ENCODE results near the gene KIAA1755. TPM values are rescaled to one million over a fixed set of nuclear protein-coding genes. Genes with fewer than 3 reads are reported as not detected.

The KIAA1755 gene
- total RNA-seq, 3 donors from 2014 or later (not counting 1 experiment from before 2014, with no cell fraction given), result not detected

DNA sequence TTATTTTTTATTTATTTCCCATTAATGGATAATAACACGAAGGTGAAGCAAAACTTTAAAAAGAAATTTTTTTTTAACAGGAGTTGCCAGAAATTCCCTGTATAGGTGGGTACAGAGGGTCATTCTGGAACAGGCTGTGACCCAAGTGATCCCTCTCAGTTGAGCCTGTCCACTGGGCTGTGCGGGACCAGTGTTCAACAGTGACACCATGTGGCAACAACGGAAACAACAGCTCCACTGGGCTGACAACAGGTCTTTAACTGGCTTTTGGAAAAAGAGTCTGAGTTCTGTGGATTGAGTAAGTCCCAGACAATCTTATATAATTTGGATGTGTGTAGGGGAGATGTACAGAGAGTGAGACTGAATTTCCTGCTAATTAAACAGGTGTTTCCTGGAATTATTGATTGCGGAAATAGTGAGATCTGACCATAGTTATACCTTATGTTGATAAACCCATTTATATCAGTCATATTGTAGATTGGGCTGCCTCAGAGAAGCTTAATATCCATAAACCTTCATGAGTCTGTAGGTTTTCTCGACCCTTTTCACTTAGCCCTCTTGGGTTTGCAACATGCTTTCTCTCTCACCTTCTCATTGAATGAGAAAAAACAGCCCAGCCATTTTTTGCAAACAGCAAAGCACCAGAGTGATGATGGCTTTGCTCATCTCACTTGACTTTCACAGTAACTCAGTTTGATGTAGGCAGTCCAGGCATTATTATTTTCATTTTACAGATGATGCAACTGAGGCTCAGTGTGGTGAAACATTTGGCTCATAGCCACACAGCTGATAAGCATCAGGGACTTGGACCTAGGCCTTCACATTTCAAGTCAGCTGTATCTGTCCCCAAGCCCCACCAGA is 17.5 kb downstream of the KIAA1755 start:
- Histone ChIP-seq H3K36me3 (ENCODE audit: control insufficient read depth, insufficient read depth, low read length) (no peaks in the 10 kb centered on the region), H3K27me3 (ENCODE audit: control insufficient read depth, insufficient read depth, low read length) (no peaks in the 10 kb centered on the region), H3K4me3 (ENCODE audit: low read length) (no peak overlapping the region), H3K27ac (ENCODE audit: low read length) (no peak overlapping the region), H3K9me3 (ENCODE audit: control insufficient read depth, insufficient read depth, low read length) (peaks cover 20% of the 10 kb centered on the region), H3K4me1 (ENCODE audit: control insufficient read depth, insufficient read depth, low read length) (no peaks in the 10 kb centered on the region)
- 35% methylated on average over 4 of the region's 5 CpGs for WGBS (ENCODE audit: insufficient coverage)
- intact Hi-C loops (cut with micrococcal nuclease), result no loop called here
- Mint-ChIP-seq H3K4me1 (no peaks in the 10 kb centered on the region), H3K27ac (no peak overlapping the region), H3K4me3 (no peak overlapping the region), H3K9me3 (peaks cover 2 to 3% of the 10 kb centered on the region in 2 donors), H3K36me3 (no peaks in the 10 kb centered on the region), H3K27me3 (ENCODE audit: low read depth in 2 of 2) (peaks cover 10 to 12% of the 10 kb centered on the region in 2 donors)
- ATAC-seq, result no peak
- TF ChIP-seq, protein P1, sequence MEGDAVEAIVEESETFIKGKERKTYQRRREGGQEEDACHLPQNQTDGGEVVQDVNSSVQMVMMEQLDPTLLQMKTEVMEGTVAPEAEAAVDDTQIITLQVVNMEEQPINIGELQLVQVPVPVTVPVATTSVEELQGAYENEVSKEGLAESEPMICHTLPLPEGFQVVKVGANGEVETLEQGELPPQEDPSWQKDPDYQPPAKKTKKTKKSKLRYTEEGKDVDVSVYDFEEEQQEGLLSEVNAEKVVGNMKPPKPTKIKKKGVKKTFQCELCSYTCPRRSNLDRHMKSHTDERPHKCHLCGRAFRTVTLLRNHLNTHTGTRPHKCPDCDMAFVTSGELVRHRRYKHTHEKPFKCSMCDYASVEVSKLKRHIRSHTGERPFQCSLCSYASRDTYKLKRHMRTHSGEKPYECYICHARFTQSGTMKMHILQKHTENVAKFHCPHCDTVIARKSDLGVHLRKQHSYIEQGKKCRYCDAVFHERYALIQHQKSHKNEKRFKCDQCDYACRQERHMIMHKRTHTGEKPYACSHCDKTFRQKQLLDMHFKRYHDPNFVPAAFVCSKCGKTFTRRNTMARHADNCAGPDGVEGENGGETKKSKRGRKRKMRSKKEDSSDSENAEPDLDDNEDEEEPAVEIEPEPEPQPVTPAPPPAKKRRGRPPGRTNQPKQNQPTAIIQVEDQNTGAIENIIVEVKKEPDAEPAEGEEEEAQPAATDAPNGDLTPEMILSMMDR (IDR thresholded peaks at IDR 0.05), result no peak
- peak in 1 of 2 donors; percentile 10 for DNase-seq

- H3K4me3 ChIP-seq (ENCODE audit: low read length), result no peak overlapping the region
- intact Hi-C loops (cut with micrococcal nuclease), result no loop called here
- no peak for DNase-seq
- no peak for ATAC-seq
- 82% methylated on average over 3 of the region's 3 CpGs for WGBS (ENCODE audit: insufficient coverage)
- H3K9me3 Mint-ChIP-seq, result peaks cover 2 to 3% of the 10 kb centered on the region in 2 donors
- peaks cover 20% of the 10 kb centered on the region for H3K9me3 ChIP-seq (ENCODE audit: control insufficient read depth, insufficient read depth, low read length)
- no peaks in the 10 kb centered on the region for H3K27me3 ChIP-seq (ENCODE audit: control insufficient read depth, insufficient read depth, low read length)
- H3K27me3 Mint-ChIP-seq (ENCODE audit: low read depth in 2 of 2), result peaks cover 5 to 8% of the 10 kb centered on the region in 2 donors
- H3K4me1 Mint-ChIP-seq, result no peaks in the 10 kb centered on the region
- no peak overlapping the region for H3K27ac Mint-ChIP-seq
- no peak overlapping the region for H3K4me3 Mint-ChIP-seq
- H3K36me3 Mint-ChIP-seq, result no peaks in the 10 kb centered on the region
- no peaks in the 10 kb centered on the region for H3K36me3 ChIP-seq (ENCODE audit: control insufficient read depth, insufficient read depth, low read length)
- TF ChIP-seq, protein P1 (IDR thresholded peaks at IDR 0.05), result no peak
- H3K4me1 ChIP-seq (ENCODE audit: control insufficient read depth, insufficient read depth, low read length), result no peaks in the 10 kb centered on the region
- H3K27ac ChIP-seq (ENCODE audit: low read length), result no peak overlapping the region
Observed at GRCh38 chr20:38241201-38241600, 19.3 kb downstream of the KIAA1755 start.

DNA sequence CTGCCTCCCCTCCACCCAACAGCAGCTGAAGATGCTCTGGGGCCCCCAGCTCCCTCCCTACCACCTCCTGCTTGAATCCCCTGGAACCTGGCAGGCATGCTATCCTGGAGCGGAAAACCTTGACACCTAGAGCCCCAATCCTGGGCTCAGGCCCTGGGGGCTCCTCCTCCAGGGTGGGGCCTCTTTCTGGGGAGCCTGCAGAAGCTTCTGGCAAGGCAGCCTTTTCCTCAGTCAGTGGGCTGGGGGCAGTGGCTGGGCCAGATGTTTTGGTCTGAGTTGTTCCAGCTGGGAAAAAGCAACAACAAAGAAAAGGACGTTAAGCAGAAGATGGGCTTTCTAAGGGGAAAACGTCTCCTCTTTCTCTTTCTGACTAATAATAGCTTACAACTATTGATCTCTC is 21.1 kb downstream of the KIAA1755 start:
- WGBS (ENCODE audit: insufficient coverage), result 57% methylated on average over 3 of the region's 3 CpGs
- Histone ChIP-seq H3K9me3 (ENCODE audit: control insufficient read depth, insufficient read depth, low read length) (peaks cover 20% of the 10 kb centered on the region), H3K4me3 (ENCODE audit: low read length) (no peak overlapping the region), H3K4me1 (ENCODE audit: control insufficient read depth, insufficient read depth, low read length) (no peaks in the 10 kb centered on the region), H3K36me3 (ENCODE audit: control insufficient read depth, insufficient read depth, low read length) (no peaks in the 10 kb centered on the region), H3K27ac (ENCODE audit: low read length) (no peak overlapping the region), H3K27me3 (ENCODE audit: control insufficient read depth, insufficient read depth, low read length) (no peaks in the 10 kb centered on the region)
- Mint-ChIP-seq H3K9me3 (peaks cover 2 to 3% of the 10 kb centered on the region in 2 donors), H3K4me3 (no peak overlapping the region), H3K27ac (no peak overlapping the region), H3K27me3 (ENCODE audit: low read depth in 2 of 2) (peaks cover 2 to 8% of the 10 kb centered on the region in 2 donors), H3K36me3 (no peaks in the 10 kb centered on the region), H3K4me1 (no peaks in the 10 kb centered on the region)
- intact Hi-C loops (cut with micrococcal nuclease), result no loop called here
- no peak for ATAC-seq
- no peak for DNase-seq
- TF ChIP-seq, protein P1 (IDR thresholded peaks at IDR 0.05), result no peak
